Vagina (tissue), 2 donors: ENCODE results near the gene AUH. TPM values are rescaled to one million over a fixed set of nuclear protein-coding genes. Genes with fewer than 3 reads are reported as not detected.

Source experiments
- DNase-seq, 2 donors: peaks; one replicate each; pipeline ENCODE4 v3.0.0-alpha.2; 2017; ENCODE audit errors: extremely low spot score in 2 of 2
- H3K27ac ChIP-seq: fragments of 200-600 bp; sonication (generic); one replicate; pipeline ENCODE4 v1.5.1; 2019
- H3K27me3 ChIP-seq: fragments of 200-600 bp; sonication (generic); one replicate; pipeline ENCODE4 v1.5.1; 2019
- H3K36me3 ChIP-seq, 2 donors: fragments of 200-600 bp; sonication (generic); one replicate each; pipeline ENCODE4 v1.5.1; 2017 to 2019
- H3K4me1 ChIP-seq: fragments of 200-600 bp; sonication (generic); one replicate; pipeline ENCODE4 v1.5.1; 2019
- H3K4me3 ChIP-seq, 2 donors: fragments of 200-600 bp; sonication (generic); 1 replicate in 1 of 2; 2 replicates in 1 of 2; pipeline ENCODE4 v1.5.1; 2016 to 2019
- H3K9me3 ChIP-seq: fragments of 200-600 bp; sonication (generic); one replicate; pipeline ENCODE4 v1.5.1; 2019
- POLR2A ChIP-seq, 2 donors: fragments of 450-650 bp; IDR thresholded peaks; one replicate each; pipeline ENCODE4 v1.6.1; 2017; ENCODE audit warnings: antibody characterized with exemption in 2 of 2, mild to moderate bottlenecking in 2 of 2, moderate library complexity in 2 of 2
- POLR2AphosphoS5 ChIP-seq, 2 donors: sonication (generic); formaldehyde crosslinking; IDR thresholded peaks; one replicate each; pipeline ENCODE4 v1.9.0; 2017; ENCODE audit warnings: antibody characterized with exemption in 2 of 2, mild to moderate bottlenecking in 2 of 2, low read depth in 1 of 2; ENCODE audit not compliant: insufficient read depth in 1 of 2
- intact Hi-C: fragments of 100-400 bp; cut with DNase I; formaldehyde crosslinking; loops from one replicate; pipeline ENCODE4 v1.15.1; 2023
- total RNA-seq: library from RNA; depleted of rRNA; stranded (reverse); fragments of >200 nt; gene quantifications from one replicate; pipeline ENCODE4 v1.2.3, GENCODE V29; 2016
- TF ChIP-seq, protein P1 (sequence below), 3 experiments: fragments of 450-650 bp in 2 of 3; fragments of 200-600 bp in 1 of 3; sonication (generic) in 1 of 3; IDR thresholded peaks; one replicate each; pipeline ENCODE4 v1.5.1; 2017 to 2019; ENCODE audit warnings: antibody characterized with exemption in 3 of 3, mild to moderate bottlenecking in 2 of 3, moderate library complexity in 2 of 3

The AUH gene
- total RNA-seq, 1 donor from 2014 or later = 39.0 TPM

DNA sequence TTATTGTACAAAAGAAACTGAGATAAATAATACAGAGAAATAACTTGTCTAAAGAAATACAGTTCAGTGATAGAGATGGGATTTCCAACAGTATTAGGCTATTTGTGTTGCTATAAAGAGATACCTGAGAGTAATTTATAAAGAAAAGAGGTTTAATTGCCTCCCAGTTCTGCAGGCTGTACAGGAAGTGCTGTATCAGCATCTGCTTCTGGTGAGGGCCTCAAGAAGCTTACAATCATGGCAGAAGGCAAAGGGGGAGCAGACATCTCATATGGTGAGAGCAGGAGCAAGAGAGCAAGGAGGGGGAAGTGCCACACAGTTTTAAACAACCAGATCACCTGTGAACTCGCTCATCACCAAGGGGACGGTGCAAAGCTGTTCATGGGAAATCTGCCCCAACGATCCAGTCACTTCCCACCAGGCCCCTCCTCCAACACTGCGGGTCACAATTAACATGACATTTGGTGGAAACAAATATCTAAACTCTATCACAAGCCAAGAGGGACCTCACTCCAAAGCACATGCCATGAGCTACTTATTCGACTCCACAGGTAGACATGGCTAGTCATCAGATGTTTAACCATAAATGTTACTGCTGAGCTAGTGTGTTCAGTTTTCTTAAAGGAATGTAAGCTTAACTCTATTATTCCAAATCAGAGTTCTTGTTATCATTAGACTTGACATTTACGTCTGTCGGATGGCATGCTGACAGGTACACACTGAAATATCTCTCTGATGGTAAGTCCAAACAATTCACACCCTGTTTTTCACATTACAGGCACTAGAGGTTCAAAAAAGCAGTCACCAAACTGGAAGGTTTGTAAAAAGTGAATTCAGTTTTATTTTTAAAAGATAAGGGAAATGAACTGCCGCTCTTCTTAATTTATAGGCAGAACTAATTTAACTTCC is 82.2 kb downstream of the AUH start:
- Histone ChIP-seq H3K27ac (no peak overlapping the region), H3K9me3 (no peaks in the 10 kb centered on the region), H3K4me3 (no peak overlapping the region), H3K4me1 (no peaks in the 10 kb centered on the region), H3K36me3 (no peaks in the 10 kb centered on the region), H3K27me3 (no peaks in the 10 kb centered on the region)
- DNase-seq = no peak
- intact Hi-C loops = no loop called here
- no peak for TF ChIP-seq POLR2A (IDR thresholded peaks at IDR 0.05)
- no peak for TF ChIP-seq POLR2AphosphoS5 (IDR thresholded peaks at IDR 0.05; ENCODE audit: insufficient read depth in 1 of 2, low read depth in 1 of 2)
- TF ChIP-seq, protein P1, sequence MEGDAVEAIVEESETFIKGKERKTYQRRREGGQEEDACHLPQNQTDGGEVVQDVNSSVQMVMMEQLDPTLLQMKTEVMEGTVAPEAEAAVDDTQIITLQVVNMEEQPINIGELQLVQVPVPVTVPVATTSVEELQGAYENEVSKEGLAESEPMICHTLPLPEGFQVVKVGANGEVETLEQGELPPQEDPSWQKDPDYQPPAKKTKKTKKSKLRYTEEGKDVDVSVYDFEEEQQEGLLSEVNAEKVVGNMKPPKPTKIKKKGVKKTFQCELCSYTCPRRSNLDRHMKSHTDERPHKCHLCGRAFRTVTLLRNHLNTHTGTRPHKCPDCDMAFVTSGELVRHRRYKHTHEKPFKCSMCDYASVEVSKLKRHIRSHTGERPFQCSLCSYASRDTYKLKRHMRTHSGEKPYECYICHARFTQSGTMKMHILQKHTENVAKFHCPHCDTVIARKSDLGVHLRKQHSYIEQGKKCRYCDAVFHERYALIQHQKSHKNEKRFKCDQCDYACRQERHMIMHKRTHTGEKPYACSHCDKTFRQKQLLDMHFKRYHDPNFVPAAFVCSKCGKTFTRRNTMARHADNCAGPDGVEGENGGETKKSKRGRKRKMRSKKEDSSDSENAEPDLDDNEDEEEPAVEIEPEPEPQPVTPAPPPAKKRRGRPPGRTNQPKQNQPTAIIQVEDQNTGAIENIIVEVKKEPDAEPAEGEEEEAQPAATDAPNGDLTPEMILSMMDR (IDR thresholded peaks at IDR 0.05) = no peak

DNA sequence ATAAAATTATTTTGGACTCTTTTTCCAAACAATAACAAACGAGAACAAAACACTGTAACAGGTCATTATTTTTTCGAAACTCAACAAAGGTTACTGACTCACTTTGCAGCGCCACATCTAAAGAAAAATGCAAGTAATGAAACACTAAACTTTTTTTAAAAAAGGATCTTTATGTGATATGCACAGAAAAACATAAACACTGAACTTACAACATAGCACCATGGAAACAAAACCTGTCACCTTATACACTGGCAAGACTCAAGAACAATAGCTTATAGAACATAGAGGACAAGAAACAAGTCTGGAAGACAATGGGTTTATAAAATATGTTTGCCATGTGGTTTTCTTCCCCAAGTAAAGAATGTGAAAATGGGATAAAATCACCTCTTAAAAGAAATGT is 85.2 kb downstream of the AUH start:
- TF ChIP-seq POLR2A (IDR thresholded peaks at IDR 0.05) (no peak), POLR2AphosphoS5 (IDR thresholded peaks at IDR 0.05; ENCODE audit: insufficient read depth in 1 of 2, low read depth in 1 of 2) (no peak)
- TF ChIP-seq, protein P1 (IDR thresholded peaks at IDR 0.05) = no peak
- Histone ChIP-seq H3K9me3 (no peaks in the 10 kb centered on the region), H3K4me3 (no peak overlapping the region), H3K27me3 (no peaks in the 10 kb centered on the region), H3K27ac (no peak overlapping the region), H3K36me3 (no peaks in the 10 kb centered on the region), H3K4me1 (no peaks in the 10 kb centered on the region)
- intact Hi-C loops = no loop called here
- no peak for DNase-seq

DNA sequence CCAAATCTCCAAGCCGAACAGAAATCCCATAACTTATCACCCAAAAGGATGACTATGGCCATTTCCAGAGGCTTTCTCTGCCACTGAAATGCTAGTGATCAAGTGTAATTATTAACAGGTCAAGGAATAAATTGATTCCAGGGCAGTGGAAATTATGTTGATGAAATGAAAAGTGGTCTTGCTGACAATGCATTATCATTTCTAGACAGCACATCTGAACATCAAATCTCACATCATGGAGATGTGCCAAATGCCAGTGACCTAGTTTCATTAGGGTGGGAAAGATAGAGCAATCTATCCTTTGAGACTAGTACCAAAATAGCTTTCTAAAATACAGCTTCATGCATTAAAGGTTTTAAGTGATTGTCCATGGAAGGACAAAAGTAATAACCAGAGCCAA is 86.1 kb downstream of the AUH start:
- TF ChIP-seq, protein P1 (IDR thresholded peaks at IDR 0.05) = no peak
- TF ChIP-seq POLR2AphosphoS5 (IDR thresholded peaks at IDR 0.05; ENCODE audit: insufficient read depth in 1 of 2, low read depth in 1 of 2) (no peak), POLR2A (IDR thresholded peaks at IDR 0.05) (no peak)
- no peak for DNase-seq
- H3K4me3 ChIP-seq = no peak overlapping the region

DNA sequence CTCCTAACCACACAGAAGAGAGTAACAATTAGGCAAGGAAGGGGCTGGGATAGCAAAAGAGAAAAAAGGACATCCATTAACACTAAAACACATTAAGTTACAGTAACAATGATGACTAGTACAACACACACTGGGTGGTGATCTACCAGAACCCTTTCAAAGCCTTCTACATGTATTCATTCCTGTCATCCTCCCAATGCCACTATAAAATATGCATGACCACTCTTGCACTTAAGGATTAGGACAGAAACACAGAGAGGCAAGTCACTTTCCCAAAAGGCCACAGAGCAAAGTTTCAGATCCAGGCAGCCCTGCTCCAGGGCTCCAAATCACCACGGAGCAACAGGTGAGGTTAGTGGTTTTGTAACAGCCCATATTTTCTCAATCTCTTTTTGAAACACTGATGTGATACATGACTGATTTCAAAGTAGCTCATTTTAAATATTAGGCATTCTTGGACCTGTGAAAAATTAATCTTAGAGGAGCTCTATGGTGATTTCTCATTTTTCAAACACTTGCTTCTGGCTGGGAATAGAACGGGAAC is 86.7 kb downstream of the AUH start:
- Histone ChIP-seq H3K9me3 (no peaks in the 10 kb centered on the region), H3K27me3 (no peaks in the 10 kb centered on the region), H3K4me1 (no peaks in the 10 kb centered on the region), H3K4me3 (no peak overlapping the region), H3K27ac (no peak overlapping the region), H3K36me3 (no peaks in the 10 kb centered on the region)
- intact Hi-C loops = no loop called here
- TF ChIP-seq, protein P1 (IDR thresholded peaks at IDR 0.05) = no peak
- TF ChIP-seq POLR2A (IDR thresholded peaks at IDR 0.05) = no peak
- no peak for TF ChIP-seq POLR2AphosphoS5 (IDR thresholded peaks at IDR 0.05; ENCODE audit: insufficient read depth in 1 of 2, low read depth in 1 of 2)
- DNase-seq = no peak

More for the DNA sequence above, 86.1 kb downstream of the AUH start:
- Histone ChIP-seq H3K27ac (no peak overlapping the region), H3K4me1 (no peaks in the 10 kb centered on the region), H3K9me3 (no peaks in the 10 kb centered on the region), H3K27me3 (no peaks in the 10 kb centered on the region), H3K36me3 (no peaks in the 10 kb centered on the region)
- intact Hi-C loops = no loop called here
